ENCODE measurements around the gene CXCL14.

Gene CXCL14

GRCh38 chr5:135545099-135545498 lies 33.7 kb downstream of the CXCL14 start:
- DNase-seq (ENCODE audit: low read depth): no peak
- TF ChIP-seq CTCF (conservative IDR thresholded peaks at IDR 0.05; ENCODE audit: low read length): no peak
- H3K4me3 ChIP-seq (ENCODE audit: low read length): no peak overlapping the region

DNA sequence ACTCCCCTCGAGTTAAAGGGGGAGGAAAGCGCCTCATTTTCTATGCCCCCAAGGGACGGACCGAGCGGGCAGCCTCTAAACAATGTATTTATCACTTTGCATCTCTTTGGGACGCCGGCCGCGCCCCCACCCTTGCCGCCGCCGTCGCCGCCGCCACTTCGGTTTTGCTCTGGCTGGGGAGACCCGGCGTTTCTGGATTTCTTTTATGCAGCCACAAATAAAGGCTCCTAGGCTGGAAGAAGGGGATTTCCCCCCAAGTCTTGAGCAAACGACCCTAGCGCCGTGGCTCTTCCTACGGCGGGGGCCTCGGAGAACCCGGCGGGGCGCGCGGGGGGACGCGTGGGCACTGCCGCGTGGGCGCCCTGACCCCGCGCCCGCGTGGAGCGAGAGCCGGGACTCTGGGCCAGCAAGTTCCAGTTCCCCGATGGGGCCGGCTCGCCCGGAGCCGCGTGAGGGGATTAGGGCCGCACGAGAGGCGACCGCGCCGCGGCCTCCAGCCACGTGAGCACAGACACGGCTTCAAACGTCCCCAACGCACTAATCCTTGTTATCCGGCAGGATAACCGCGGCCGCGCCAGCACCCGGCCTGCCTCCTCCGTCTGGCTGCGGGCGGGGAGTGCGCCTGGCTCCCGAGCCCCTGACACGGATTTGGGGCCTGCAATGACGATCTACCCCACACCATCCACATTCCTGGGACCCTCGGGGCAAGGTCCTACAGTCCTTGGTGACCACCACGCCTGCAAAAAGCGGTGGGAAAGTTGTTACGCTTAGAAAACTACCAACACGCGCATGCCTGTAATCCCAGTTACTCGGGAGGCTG lies 35.1 kb downstream of the CXCL14 start:
- peak overlapping the region; percentile 39; the same call in 1 of the 2 replicates for H3K4me3 ChIP-seq (ENCODE audit: low read length)
- TF ChIP-seq CTCF (conservative IDR thresholded peaks at IDR 0.05; ENCODE audit: low read length): no peak
- DNase-seq (ENCODE audit: low read depth): no peak

DNA sequence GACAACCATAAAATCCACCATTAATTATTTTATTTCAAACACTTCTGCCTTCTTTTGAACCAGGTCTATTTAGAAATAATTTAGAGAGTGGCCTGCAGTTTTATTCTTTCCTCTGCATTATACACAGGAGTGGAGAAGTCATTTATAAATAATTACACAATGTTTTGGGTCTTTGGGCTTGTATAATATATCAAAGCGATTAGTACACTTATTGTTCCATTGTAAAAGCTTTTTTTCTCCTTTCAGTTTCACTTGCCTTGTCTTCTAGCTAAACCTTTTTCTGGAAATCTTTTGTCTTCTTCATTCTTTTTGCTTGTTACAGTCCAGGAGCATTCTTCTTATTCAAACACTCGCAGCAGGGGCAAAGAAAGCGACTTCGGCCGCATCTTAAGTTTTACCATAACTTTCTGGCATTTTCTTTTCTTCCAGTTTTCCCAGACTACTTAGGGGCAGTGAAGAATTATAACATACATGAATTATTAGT lies 35.7 kb downstream of the CXCL14 start:
- H3K4me3 ChIP-seq (ENCODE audit: low read length): no peak overlapping the region
- no peak for DNase-seq (ENCODE audit: low read depth)
- no peak for TF ChIP-seq CTCF (conservative IDR thresholded peaks at IDR 0.05; ENCODE audit: low read length)

- no peak for TF ChIP-seq CTCF (conservative IDR thresholded peaks at IDR 0.05; ENCODE audit: low read length)
- no peak for DNase-seq (ENCODE audit: low read depth)
- H3K4me3 ChIP-seq (ENCODE audit: low read length): no peak overlapping the region
These were observed 36.8 kb downstream of the CXCL14 start for GRCh38 chr5:135541807-135542502.

DNA sequence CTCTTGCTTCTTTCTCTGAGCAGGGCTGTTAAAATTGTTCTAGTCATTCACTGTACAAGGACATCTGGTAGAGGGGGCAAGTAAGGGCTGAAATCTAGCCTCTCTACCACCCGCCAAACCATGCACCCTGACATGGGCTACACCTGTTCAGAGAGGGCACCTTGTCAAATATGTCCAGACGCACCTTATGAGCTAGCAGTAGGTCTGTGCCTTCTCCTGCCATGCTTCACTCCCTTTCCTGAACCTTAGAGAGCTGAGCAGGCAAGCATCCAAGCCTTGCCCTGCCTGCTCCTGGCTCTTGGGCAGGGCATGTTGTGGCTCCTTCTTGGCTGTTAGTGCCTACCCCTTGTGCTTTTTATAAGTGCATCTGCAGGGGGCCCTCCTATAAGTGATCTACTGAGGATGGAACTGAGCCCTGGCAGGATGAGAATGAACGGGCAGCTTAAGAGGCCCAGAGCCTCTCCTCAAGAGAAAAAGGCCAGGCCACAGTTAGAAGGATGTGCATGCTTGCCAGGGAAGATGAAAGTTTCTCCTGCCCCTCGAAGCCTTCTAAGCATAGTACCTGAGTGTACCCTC lies 39.3 kb downstream of the CXCL14 start:
- no peak for DNase-seq (ENCODE audit: low read depth)
- no peak overlapping the region for H3K4me3 ChIP-seq (ENCODE audit: low read length)
- TF ChIP-seq CTCF (conservative IDR thresholded peaks at IDR 0.05; ENCODE audit: low read length): no peak

GRCh38 chr5:135538261-135538660 lies 40.5 kb downstream of the CXCL14 start:
- no peak for DNase-seq (ENCODE audit: low read depth)
- no peak for TF ChIP-seq CTCF (conservative IDR thresholded peaks at IDR 0.05; ENCODE audit: low read length)
- H3K4me3 ChIP-seq (ENCODE audit: low read length): no peak overlapping the region

All from AG10803 (cell line).